OCI-LY7 (cell line): ENCODE results near the gene CEACAM18.

ENCODE experiments used
- CTCF ChIP-seq: fragments of 200-600 bp; sonication (generic); conservative IDR thresholded peaks from 2 replicates; pipeline ENCODE4 v1.5.1; 2014; ENCODE audit warnings: mild to moderate bottlenecking, antibody characterized with exemption, low read length, moderate library complexity, mixed read lengths
- EZH2phosphoT487 ChIP-seq: fragments of 200-600 bp; sonication (generic); IDR thresholded peaks from 2 replicates; pipeline ENCODE4 v1.6.1; 2018; ENCODE audit warnings: low read depth, borderline replicate concordance, mild to moderate bottlenecking, mixed run types, antibody characterized with exemption, low read length, moderate library complexity, mixed read lengths

- TF ChIP-seq CTCF (no peak), EZH2phosphoT487 (no peak)
These were observed 53.3 kb downstream of the CEACAM18 start, which contains the start of gene SIGLEC6 for GRCh38 chr19:51531349-51532315.
